ENCODE results near the gene CPXCR1. TPM values are rescaled to one million over a fixed set of nuclear protein-coding genes. Genes with fewer than 3 reads are reported as not detected.
"Not testable (repeated sequence)": the region's sequence is repeated elsewhere in the genome, so short reads cannot be mapped to it uniquely, and the experiment has no call there.

The CPXCR1 gene
- not detected for total RNA-seq
- not detected for polyA plus RNA-seq
- long read RNA-seq, donor 1: 0 reads
- long read RNA-seq, donor 2: 0 reads
- long read RNA-seq, donor 3: 0 reads

DNA sequence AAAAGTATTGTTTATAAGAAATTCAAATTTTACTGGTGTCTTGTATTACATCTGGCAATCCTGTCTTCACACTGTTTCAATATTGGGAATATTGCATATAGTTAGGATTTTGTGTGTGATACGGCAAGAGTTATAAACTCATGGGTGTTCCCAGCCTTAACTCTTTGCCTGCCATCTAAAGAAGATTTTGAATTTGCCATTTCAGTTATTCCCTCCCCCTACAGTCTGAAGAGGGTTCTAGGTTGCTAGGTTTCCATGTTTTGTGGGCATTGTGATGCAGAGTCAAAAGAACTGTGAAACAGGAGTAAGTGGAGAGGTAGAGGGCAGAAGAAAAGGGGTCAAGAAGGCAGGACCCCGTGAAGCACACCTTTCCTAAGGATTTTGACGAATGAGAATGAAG is at the start of gene CPXCR1:
CPXCR1 (plus strand) TSS at position 301 of the 400 bp plus-strand sequence. CDS start 6,190 bp downstream, outside the sequence.
- no peak for DNase-seq
- intact Hi-C loops (cut with DNase I): no loop called here
- Histone ChIP-seq H3K36me3 (no peaks in the 10 kb centered on the region), H3K4me1 (ENCODE audit: insufficient read depth) (no peaks in the 10 kb centered on the region), H3K27ac (no peak within 1 kb of the TSS), H3K4me3 (no peak within 1 kb of the TSS), H3K9me3 (no peaks in the 10 kb centered on the region), H3K27me3 (no peaks in the 10 kb centered on the region)
- TF ChIP-seq POLR2A (IDR thresholded peaks at IDR 0.05): no peak
- TF ChIP-seq CTCF (IDR thresholded peaks at IDR 0.05): no peak
- no peak for TF ChIP-seq EP300 (IDR thresholded peaks at IDR 0.05)
- WGBS, 3 donors: 39 to 56% (median 41%) methylated on average over 3 of the region's 3 CpGs

GRCh38 chrX:88735835-88736234 is 11.2 kb upstream of the CPXCR1 start:
- no peak for DNase-seq
- Histone ChIP-seq H3K27ac (no peak overlapping the region), H3K36me3 (no peaks in the 10 kb centered on the region), H3K4me3 (no peak overlapping the region), H3K4me1 (ENCODE audit: insufficient read depth) (no peaks in the 10 kb centered on the region), H3K9me3 (no peaks in the 10 kb centered on the region), H3K27me3 (no peaks in the 10 kb centered on the region)
- WGBS, 3 donors: 67 to 83% (median 73%) methylated on average over 4 of the region's 4 CpGs
- intact Hi-C loops (cut with DNase I): no loop called here
- no peak for TF ChIP-seq CTCF (IDR thresholded peaks at IDR 0.05)

- H3K9me3 ChIP-seq; H3K27me3 ChIP-seq; H3K4me1 ChIP-seq (ENCODE audit: insufficient read depth); DNase-seq; H3K4me3 ChIP-seq; H3K27ac ChIP-seq; intact Hi-C loops (cut with DNase I); H3K36me3 ChIP-seq: not testable (repeated sequence)
- WGBS, 3 donors: 88 to 93% (median 91%) methylated on average over 6 to 11 of the region's 11 CpGs
Measured at GRCh38 chrX:88746215-88746614, 810 bp upstream of the CPXCR1 start.

GRCh38 chrX:88752339-88752738 is 5.3 kb downstream of the CPXCR1 start:
- 90 to 96% (median 91%) methylated on average over 5 of the region's 5 CpGs for WGBS, 3 donors
- H3K4me3 ChIP-seq; H3K36me3 ChIP-seq; intact Hi-C loops (cut with DNase I); H3K27ac ChIP-seq; DNase-seq; H3K4me1 ChIP-seq (ENCODE audit: insufficient read depth); H3K9me3 ChIP-seq; H3K27me3 ChIP-seq: not testable (repeated sequence)

- WGBS, 3 donors: 52 to 71% (median 62%) methylated on average over 4 of the region's 4 CpGs
- TF ChIP-seq EP300 (IDR thresholded peaks at IDR 0.05) (no peak), CTCF (IDR thresholded peaks at IDR 0.05) (no peak), POLR2A (IDR thresholded peaks at IDR 0.05) (no peak)
- intact Hi-C loops (cut with DNase I): no loop called here
- no peaks in the 10 kb centered on the region for H3K36me3 ChIP-seq
- H3K4me1 ChIP-seq (ENCODE audit: insufficient read depth): no peaks in the 10 kb centered on the region
- H3K9me3 ChIP-seq: no peaks in the 10 kb centered on the region
- H3K27ac ChIP-seq: no peak overlapping the region
- no peak overlapping the region for H3K4me3 ChIP-seq
- H3K27me3 ChIP-seq: no peaks in the 10 kb centered on the region
- DNase-seq: no peak
Measured at GRCh38 chrX:88789825-88790224, 42.8 kb downstream of the CPXCR1 start.
